SHP77 (cell line): Measurements from ENCODE around the gene SMIM5.

Experiments used
- DNase-seq, 2 experiments: peaks; one replicate each; lab custom pipeline; 2025; lab: John Stamatoyannopoulos, UW

Gene SMIM5

GRCh38 chr17:75639771-75640555 is 6.7 kb downstream of the SMIM5 start:
- DNase-seq = no peak

GRCh38 chr17:75640556-75641119 is 7.4 kb downstream of the SMIM5 start:
- DNase-seq = no peak

DNA sequence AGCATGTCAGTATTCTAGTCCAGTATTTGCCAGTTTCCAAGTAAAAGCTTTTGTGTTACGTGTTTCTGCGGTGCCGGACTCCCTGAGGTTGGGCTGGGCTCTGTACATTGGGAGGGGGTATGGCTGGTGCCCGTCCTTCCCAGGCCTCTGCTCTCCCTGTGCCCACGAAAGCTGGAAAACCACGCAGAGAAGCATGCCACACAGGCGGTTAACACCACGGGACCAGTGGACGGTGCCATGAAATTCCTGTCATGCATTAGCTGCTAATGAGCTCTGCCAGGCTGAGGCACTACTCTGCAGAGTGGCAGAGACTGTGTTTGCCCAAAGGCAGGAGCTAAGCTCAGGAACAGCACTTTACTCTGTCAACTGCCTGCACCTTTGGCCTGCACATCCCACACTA is 8.1 kb downstream of the SMIM5 start:
- no peak for DNase-seq

DNA sequence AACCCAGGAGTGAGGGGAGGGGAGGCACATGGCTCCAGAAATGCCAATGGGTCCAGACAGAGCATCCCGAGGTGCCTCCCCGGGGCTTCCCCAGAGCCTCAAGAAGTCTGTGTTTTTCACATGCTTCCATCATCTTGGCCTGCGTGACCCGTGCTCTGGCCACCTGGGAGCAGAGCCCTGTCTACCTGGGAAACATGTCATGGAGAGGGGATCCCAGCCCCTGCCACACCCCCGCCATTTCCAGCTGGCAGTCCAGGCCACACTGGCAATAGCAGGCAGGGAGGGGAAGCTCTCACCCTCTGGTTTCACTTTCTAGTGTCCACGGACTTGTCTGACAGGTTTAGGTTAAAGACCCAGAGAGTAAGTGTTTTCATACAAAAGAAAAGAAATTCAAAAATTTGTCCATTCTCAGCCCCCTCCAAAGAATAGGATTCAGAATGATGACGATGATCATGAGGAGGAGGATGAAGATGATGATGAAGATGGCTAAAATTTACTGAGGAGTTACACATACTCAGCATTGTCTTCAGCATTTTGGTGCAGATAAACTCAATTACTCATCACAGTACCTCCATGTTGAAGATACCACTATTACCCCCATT is 9.0 kb downstream of the SMIM5 start:
- no peak for DNase-seq

DNA sequence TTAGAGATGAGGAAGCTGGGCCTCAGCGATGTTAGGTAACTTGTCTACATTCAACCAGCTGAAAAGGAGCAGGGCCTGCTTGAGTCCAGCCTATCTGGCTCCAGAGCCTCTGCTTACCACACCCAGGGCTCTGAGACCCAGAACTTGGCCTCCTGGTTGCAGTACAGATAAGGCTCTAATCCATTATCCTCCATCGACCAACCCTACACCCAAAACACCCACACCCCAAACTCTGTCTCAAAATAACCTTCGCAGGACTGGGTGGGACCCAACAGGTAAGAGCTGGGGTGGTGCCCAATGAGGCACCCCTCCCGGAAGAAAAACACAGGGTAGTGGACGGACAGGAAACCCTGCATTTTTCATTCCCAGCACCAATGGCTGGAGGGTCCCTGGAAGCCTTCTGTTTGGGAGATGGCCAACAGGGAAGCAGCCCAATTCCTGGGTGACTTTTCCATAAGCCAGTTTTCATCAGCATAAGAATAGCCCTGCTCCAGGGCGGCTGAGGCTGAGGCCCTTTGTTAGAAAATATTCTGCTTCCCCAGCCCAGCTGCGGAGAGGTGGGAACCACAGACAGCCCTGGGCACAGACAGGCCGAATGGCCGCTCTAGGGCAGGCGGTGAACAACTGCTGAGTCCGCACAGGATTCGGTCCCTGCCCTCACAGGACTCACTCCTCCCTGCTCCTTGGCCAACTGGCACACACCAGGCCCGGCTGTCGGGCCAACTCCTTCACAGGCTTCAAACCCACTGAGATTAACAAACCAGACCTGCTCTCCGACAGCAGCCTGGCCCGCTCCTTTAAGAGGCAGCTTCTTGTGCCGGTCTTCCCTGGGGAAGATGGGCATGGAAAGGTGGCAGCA is 9.8 kb downstream of the SMIM5 start:
- no peak for DNase-seq

GRCh38 chr17:75643643-75644017 is 10.4 kb downstream of the SMIM5 start:
- DNase-seq = no peak

DNA sequence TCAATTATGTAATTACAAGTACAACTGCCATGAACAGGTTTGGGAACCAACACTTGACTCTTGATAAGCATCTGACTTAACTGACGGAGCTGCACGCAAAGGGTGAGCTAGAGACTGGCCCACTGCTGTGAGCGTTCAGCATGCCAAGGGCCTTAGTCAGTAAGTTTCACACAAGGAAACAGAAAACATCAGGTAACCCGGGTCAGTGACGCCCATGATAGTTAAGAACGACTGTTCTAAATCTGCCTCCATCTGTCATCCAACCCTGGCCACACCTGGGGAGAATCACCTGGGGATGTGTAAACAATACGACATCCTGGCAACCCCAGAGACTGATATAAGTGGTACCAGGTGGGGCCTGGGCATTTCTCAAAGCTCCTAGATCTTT is 12.3 kb downstream of the SMIM5 start:
- DNase-seq = no peak

DNA sequence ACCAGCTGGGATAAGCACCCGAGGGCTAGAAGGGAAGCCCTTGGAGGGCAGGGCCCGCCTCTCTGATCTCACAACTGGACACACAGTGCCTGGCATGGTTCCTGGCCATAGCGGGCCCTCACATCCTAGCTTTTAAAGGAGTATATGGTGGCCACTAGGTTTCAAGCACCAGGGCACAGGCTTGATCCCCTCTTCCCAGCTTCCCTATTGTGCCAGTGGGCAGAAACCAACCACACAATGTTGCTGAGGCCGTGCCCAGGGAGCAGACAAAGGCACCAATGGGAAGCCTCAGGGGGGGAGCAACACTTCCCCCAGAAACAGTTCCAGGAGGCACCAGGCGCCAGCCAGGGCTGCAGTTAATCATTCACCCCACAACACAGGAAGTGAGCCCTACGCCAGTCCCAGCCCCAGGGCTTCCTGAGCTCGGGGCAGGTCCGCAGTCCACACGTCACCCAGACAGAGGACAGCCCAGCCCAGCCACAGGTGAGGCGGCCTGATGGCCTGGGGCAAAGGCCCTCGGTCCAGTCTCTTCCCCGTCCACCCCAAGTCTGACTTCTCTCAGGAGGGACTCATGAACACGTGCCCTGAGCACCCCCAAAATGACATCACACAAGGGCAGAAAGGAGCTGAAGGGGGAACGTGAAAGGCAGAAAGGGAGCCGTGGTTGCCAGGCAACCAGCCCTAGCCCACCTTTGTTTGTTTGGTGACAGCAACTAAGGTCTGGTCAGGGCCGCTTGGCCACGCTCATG is 12.8 kb downstream of the SMIM5 start:
- no peak for DNase-seq

DNA sequence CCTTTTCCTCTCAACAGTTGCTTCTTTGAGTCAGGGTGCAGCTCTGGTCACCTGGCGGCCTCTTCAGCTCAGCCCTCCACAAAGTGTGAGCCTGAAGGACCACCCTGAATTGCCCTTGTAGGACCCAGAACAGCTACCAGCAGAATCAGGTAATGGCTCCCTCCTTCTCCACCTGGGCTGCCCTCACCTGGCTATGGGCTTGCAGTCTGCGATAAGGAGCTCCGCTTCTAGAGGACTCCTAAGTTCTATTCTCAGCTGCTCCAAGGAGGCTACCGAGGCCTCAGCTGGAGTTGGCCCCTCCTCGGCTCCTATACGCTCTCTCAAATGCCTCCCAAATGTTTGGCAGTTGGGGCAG is 13.4 kb downstream of the SMIM5 start:
- DNase-seq = no peak

DNA sequence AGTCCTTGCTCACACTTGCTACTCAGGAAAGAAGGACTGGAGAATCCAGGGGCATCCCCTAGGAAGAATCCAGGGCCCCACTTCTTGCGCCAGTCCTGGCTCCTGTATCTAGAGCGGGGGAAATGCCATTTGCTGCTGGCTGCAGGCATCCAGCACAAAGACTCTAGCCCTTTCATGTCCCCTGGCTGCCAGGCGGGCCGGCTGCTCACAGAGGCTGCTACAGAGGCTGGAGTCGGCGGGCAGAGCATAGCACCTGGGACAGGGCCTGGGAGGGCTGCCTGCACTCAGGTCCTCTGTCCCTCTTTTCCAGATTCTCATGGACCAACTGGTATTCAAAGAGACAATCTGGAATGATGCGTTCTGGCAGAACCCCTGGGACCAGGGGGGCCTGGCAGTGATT is 13.8 kb downstream of the SMIM5 start:
- no peak for DNase-seq

GRCh38 chr17:75647921-75648320 is 14.7 kb downstream of the SMIM5 start:
- DNase-seq = no peak

DNA sequence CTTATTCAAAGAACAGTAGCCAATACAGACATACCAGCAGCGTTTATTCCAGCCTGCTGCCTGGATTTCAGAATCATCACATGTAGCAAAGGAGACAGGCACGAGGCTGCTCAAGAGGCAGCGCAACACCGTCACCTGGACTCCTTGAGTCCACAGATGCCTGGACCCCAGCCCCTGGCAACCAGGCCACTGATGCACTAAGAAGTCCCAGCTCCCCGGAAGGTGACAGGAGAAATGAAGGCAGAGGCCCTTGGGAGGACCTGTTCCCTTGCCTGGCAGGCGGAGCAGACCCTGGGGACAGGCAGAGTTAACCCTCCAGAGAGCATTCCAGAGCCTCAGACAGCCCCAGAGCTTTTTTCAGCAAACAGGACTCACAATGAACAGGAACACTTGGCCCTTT is 16.5 kb downstream of the SMIM5 start:
- DNase-seq = no peak

DNA sequence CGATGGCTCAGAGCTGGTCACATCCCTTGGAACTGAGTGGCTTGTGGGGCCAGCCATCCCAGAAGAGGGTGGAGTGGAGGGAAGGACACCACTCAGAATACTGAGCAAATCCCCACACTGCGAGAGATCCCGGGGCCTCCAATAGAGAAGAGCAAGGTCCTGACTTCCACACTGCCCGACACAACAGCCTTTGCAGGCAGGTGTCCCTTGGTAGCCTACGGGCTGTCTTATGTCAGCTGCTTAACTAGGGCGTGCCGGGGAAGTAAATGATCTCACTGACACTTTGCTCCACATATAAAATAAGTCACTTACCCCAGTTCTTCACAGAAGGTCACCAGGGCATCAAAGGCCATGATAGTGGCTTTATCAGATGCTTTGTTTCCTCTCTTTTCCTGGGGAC is 17.6 kb downstream of the SMIM5 start:
- no peak for DNase-seq

- DNase-seq = no peak
These were observed 19.1 kb downstream of the SMIM5 start for GRCh38 chr17:75652341-75652740.

DNA sequence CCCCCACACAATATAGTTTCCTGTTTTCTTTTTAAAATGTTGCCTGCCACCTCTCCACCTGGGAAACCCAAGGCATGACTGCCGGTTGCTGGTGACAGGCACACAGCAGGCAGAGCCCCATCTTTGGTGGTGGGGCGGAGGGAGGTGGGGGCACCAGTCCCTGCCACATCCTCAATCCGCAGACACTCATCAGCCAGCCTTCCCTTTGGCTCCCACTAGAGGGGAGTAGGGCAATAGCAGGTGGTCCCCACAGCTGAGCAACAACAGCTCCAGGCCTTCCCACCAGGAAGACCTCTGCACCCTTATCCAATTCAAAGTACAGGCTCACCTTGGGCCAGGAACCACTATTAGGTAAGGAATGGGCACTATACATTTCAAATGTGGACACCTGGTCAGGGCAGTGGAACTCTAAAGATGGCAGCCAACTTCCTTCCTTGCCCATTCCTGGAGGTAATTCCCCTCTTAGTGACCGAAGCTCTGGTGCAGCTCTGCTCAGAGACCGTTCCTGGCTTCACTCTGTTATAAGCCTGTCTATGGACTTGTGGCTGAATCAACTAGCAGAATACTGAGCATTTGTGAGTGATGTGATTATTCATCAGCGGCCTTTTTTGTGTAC is 19.8 kb downstream of the SMIM5 start:
- no peak for DNase-seq

GRCh38 chr17:75654176-75654575 is 20.9 kb downstream of the SMIM5 start:
- no peak for DNase-seq

DNA sequence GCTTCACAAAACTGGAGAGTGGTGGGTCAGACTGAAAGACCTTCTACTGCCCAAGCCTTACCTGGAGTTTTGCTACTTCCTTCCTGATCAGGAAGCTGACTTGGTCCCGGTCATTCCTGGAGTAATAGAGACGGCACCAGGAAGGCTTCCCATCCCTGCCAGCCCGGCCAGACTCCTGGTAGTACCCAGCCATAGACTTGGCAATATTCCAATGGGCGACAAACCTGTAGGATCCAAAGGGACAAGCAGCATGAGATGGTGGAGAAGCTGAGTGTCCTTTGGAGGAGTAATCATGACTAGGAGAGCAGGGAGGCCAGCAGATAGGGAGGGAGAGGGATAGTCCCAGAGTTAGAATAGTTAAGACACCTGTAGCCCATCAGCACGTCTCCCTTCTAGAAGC is 25.0 kb downstream of the SMIM5 start:
- DNase-seq = no peak

GRCh38 chr17:75661531-75661930 is 28.3 kb downstream of the SMIM5 start:
- no peak for DNase-seq

DNA sequence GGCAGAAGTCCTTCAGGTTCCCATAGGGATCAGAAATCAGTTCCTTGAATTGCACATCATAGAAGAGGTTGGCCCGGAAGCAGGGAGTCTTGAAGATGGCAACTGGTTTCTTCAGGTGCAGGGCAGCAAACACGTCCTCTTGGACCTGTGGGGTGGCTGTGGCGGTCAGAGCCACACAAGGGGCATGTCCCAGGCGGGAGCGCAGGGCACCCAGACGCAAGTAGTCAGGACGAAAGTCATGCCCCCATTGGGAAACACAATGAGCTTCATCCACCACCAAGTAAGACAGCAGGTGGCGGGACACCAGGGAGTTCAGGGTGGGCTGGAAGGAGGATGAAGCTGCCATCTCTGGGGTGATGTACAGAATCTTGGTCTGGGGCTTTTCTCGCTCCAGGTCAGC is 29.3 kb downstream of the SMIM5 start:
- no peak for DNase-seq

DNA sequence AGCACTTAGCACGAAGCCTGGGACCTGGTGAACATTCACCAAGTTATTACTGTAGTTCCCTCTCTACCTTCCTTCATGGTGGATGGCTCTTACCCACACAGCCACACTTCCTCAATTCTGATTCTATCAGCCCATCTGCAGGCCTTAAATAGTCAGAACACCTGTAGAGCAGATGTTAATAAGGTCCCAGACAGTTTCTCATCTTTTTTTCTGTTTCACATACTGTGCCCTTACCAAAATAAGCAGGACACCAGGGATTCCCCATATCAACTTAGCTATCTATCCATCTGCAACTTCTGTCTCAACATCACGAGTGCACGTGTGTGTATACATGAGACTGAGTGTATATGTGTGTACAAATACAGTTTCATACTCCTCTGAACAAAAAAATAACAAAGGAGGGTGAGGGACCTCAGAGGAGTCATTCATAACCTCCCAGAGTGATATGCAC is 30.9 kb downstream of the SMIM5 start:
- no peak for DNase-seq

- no peak for DNase-seq
These were observed 32.7 kb downstream of the SMIM5 start for GRCh38 chr17:75665981-75666380.
